Activated CD4-positive, alpha-beta T cell treated with anti-CD3 and anti-CD28 coated beads for 24 hours (primary cell): Measurements from ENCODE around the gene SMYD1.

ENCODE experiments used
- DNase-seq, 2 donors: peaks; one replicate each; pipeline ENCODE4 v3.0.0-alpha.2; 2020; ENCODE audit warnings: low read depth in 2 of 2

SMYD1 gene

GRCh38 chr2:88122141-88122884 lies 54.7 kb downstream of the SMYD1 start:
- no peak for DNase-seq

DNA sequence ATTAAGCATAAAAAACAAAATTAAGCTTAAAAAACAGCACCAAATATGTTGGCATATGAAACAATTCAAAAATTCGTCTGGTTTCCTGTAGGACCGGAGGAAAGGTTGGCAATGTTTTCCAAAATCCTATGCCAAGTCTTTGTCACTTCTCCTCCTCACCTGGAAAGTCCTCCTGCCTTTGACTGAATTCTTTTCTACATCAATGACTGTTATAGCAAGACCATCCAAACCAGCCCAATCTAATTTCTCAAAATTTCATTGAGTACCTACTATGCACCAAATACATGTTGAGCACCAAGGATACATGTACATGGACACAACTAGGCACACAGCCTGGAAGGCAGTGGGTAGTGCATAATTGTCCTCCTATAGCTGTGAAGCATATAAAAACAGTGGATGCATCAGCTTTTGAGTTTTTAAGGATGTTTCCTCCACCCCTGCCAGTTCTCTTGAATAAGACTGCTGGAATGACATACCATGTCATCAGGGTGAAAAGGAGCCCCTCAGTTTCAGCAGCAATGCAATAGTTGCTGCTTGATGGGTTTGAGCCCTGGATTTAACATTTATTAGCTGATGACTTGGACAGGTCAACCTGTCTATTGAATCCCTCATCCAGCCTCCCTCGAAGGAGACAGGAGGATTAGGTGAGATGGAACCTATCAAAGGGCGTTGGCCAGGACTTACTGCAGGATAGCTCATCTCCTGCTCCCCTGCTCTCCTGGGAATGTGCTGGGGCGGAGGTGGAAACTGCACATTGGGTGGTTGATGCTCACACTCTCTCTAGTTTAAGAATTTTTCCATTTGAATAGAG lies 55.7 kb downstream of the SMYD1 start:
- DNase-seq: no peak

DNA sequence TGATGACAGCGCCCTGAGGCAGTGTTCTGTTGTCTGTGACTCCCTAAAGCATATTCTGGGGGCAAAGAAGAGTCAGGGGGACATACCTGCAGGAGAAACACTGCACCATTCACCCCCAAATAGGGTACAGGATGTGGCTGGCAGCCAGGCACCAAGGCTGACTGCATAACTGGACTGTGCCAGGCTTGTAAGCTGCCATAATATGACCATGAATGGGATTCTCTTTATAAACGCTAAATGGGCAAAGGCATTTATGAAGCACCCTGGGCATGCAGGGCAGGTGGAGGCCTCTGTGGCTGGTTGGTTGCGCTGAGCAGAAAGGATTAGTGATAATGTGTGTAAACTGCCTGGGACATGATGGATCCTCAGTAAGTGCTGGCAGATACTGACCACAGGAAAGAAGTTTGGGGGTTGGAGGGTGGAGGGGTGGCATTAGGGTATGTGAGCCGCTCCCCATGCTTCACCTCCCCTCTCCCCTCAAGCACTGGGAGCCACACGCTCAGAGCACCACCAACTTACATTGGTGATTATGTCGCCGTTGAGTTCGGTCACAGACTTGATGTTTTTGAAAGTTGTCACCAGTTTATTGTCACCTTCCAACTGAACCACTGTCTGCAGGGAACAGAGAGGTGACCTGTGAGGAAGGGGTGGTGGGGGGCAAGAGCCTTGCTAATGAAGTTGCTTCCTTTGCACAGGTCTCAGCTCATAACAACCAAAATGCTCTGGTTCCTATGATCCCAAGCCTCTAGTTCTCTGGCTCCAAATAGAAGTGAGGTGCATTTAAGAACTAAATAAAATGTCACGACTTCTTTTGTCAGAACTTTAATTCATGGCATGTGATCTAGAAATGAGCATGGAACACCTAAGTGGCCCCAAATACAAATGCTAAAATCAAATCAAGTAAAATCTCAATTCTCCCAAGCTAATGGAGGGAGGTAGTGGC lies 56.6 kb downstream of the SMYD1 start:
- no peak for DNase-seq

- DNase-seq: no peak
These were observed 57.8 kb downstream of the SMYD1 start for GRCh38 chr2:88125344-88125923.

DNA sequence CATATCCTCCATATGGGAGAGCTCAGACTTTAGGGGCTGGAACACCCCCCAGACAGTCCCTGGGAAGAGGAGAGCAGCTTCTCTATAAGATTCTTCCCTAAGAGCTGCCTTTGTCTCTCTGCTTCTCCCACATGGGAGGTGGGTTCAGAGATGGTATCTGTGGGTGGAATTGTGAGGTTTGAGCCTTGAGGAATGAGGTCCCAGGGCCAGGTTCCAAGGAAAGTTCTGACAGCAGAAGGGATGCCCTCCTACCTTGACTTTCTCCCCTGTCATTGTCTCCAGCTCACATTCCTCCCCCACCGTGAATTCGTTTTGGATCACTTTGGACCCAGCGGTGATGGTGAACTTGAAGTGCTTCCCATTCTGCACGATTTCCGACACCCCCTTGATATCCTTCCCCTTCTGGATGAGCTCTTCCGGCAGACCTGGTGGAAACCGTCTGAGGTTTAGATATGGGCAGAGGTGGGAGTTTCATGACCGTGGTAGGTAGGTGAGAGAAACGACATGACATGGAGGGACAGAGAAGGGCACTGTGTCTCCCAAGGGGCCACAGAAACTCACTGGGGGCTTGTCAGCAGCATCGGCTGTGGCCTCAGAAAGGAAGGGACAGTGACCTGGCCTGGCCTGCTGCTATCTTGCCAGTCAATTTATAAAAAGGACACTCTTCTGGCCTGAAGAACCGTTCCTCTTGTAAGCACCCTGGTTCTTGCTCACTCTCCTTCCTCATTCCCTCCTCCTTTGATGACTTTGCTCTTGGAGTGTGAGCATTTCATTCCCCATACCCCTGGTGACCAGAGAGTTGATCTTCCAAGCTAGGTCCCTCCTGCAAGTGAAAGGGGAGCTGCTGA lies 58.5 kb downstream of the SMYD1 start:
- DNase-seq: no peak

- no peak for DNase-seq
These were observed 59.4 kb downstream of the SMYD1 start for GRCh38 chr2:88126772-88127637.

- no peak for DNase-seq
These were observed 59.9 kb downstream of the SMYD1 start for GRCh38 chr2:88127638-88127887.

- DNase-seq: no peak
These were observed 60.4 kb downstream of the SMYD1 start, which contains the start of gene FABP1 for GRCh38 chr2:88127888-88128653. Gene FABP1, minus strand, starts transcription at chr2:88128062. Its CDS starts 45 bp downstream, at chr2:88128017.

DNA sequence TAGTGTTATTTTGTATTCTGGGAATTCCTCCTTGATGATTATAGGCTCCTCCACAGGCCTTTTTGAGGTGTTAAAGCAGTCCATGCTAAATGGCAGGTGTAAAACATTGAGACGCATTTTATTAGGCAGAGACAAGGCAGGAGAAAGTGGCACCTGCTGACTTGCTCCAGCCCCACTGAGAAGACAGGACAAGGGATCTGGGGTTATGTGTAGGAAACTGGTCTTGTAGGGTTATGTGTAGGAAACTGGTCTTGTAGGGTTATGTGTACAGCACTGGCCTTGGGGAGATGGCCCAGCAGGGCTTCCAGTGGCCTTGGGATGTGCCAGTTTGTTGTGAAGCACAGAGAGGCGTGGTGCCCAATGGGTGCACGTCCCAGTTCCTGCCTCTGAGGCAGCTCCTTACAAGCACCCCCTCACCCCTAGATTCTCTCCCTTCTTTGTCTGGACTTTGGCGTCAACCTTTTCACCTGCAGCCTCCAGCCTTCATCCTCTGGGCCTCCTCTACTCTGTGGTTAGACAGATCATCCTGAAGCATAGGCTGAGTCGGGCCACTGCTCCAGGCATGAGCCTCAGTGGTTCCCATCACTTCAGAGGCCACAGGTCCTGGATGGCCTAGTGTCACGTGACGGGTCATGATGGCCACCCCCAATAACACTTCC lies 61.2 kb downstream of the SMYD1 start:
- DNase-seq: no peak

- DNase-seq: no peak
These were observed 61.8 kb downstream of the SMYD1 start for GRCh38 chr2:88129313-88129959.

GRCh38 chr2:88131201-88131998 lies 63.8 kb downstream of the SMYD1 start:
- DNase-seq: no peak

GRCh38 chr2:88131999-88132368 lies 64.4 kb downstream of the SMYD1 start:
- DNase-seq: no peak

- DNase-seq: no peak
These were observed 66.2 kb downstream of the SMYD1 start for GRCh38 chr2:88133875-88134274.

- DNase-seq: no peak
These were observed 69.2 kb downstream of the SMYD1 start for GRCh38 chr2:88136817-88137216.

DNA sequence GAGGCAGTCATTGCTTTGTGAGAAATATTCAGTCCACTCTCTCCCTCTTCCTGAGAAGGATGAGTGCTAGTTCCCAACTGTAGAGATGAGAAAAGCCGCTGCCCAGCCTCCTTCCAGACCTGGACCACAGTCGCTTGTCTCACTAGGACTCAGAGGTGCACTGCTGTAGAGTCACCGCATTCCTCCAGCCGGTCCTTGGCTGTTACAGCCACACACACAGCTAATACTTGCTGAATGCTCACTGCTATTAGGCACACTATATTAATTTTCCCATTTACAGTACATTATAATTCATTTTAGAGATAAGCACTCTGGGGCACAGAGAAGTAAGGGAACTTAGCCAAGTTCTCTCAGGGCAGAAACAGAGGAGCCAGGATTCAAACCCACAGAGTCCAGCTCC lies 70.2 kb downstream of the SMYD1 start:
- DNase-seq: no peak

GRCh38 chr2:88139203-88139702 lies 71.6 kb downstream of the SMYD1 start:
- no peak for DNase-seq

GRCh38 chr2:88139804-88140203 lies 72.2 kb downstream of the SMYD1 start:
- no peak for DNase-seq
